Fibroblast of peridontal ligament (primary cell): ENCODE measurements around the gene OR6J1.
"Not testable (repeated sequence)": the region's sequence is repeated elsewhere in the genome, so short reads cannot be mapped to it uniquely, and the experiment has no call there.

Experiments used
- DNase-seq: peaks from one replicate; pipeline ENCODE4 v3.0.0-alpha.2; 2010; ENCODE audit errors: extremely low read depth

The OR6J1 gene

GRCh38 chr14:22644305-22644635 lies at the start of gene OR6J1:
OR6J1 (minus strand) TSS chr14:22644352; CDS start chr14:22634811, 9,541 bp downstream.
- DNase-seq, result no peak

- DNase-seq, result no peak
Observed at GRCh38 chr14:22692194-22692593, 48.0 kb upstream of the OR6J1 start.

DNA sequence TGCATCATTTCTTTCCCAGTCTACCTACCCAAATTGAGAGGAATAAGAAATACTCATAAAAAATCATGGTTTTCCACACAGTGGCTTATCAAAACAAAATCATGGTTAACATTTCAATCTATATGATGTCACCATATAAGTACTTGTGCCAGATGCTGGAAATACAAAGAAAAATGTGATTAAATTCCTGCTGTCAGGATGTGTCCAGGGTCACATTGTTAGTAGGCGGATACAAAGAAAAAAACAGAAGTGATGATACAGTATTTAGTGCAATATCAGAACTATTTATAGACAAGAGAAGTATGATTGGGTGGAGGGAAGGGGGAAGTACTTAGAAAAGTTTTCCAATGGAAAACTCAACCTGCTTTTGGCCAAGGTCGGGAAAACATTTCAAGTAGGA lies 47.0 kb upstream of the OR6J1 start:
- DNase-seq, result peak; percentile 58

- peak; percentile 69 for DNase-seq
Observed at GRCh38 chr14:22689199-22689598, 45.0 kb upstream of the OR6J1 start.

- DNase-seq, result not testable (repeated sequence)
Observed at GRCh38 chr14:22687969-22688368, 43.8 kb upstream of the OR6J1 start.

- DNase-seq, result not testable (repeated sequence)
Observed at GRCh38 chr14:22686176-22686611, 42.0 kb upstream of the OR6J1 start.

- no peak for DNase-seq
Observed at GRCh38 chr14:22685467-22685866, 41.3 kb upstream of the OR6J1 start.

DNA sequence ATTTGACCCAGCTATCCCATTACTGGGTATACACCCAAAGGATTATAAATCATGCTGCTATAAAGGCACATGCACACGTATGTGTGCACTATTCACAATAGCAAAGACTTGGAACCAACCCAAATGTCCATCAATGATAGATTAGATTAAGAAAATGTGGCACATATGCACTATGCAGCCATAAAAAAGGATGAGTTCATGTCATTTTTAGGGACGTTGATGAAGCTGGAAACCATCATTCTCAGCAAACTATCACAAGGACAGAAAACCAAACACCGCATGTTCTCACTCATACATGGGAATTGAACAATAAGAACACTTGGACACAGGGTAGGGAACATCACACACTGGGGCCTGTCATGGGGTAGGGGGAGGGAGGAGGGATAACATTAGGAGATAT lies 39.3 kb upstream of the OR6J1 start:
- not testable (repeated sequence) for DNase-seq

DNA sequence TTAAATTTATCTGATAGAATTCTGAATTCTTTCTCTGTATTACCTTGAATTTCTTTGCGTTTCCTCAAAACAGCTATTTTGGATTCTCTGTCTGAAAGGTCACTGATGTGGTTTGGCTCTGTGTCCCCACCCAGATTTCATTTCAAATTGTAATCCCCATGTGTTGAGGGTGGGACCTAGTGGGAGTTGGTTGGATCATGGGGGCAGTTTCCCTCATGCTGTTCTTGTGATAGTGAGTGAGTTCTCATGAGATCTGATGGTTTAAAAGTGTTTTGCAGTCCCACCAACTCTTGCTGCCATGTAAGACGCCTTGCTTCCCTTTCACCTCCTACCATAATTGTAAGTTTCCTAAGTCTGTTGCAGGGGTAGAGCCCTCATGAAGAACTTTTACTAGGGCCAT lies 34.1 kb upstream of the OR6J1 start:
- DNase-seq, result no peak

GRCh38 chr14:22677551-22677950 lies 33.4 kb upstream of the OR6J1 start:
- not testable (repeated sequence) for DNase-seq

- DNase-seq, result no peak
Observed at GRCh38 chr14:22671622-22672021, 27.5 kb upstream of the OR6J1 start.

- no peak for DNase-seq
Observed at GRCh38 chr14:22668863-22669262, 24.7 kb upstream of the OR6J1 start.

DNA sequence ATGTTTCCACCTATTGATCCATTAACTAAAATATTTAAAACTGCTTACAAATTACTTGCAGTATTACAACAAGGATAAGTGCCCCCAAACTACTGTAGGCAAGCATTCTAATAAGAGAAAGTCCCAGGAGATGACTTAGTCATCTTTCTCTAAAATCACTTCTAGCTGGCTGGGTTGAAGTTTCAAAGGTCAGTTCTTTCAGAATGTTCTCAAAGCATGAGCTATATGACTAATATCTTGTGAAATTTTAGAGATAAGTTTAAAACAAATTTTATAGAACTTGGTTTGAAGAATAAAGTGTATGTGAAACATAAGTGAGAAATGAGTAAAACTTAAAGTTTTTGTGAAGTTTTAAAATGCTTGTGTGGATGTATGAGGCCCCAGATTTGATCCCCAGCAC lies 24.3 kb upstream of the OR6J1 start:
- DNase-seq, result peak; percentile 85

GRCh38 chr14:22667881-22668280 lies 23.7 kb upstream of the OR6J1 start:
- no peak for DNase-seq

- no peak for DNase-seq
Observed at GRCh38 chr14:22666203-22666893, 22.2 kb upstream of the OR6J1 start.

- DNase-seq, result peak; percentile 57
Observed at GRCh38 chr14:22664261-22664660, 20.1 kb upstream of the OR6J1 start.

- no peak for DNase-seq
Observed at GRCh38 chr14:22660654-22661053, 16.5 kb upstream of the OR6J1 start.

DNA sequence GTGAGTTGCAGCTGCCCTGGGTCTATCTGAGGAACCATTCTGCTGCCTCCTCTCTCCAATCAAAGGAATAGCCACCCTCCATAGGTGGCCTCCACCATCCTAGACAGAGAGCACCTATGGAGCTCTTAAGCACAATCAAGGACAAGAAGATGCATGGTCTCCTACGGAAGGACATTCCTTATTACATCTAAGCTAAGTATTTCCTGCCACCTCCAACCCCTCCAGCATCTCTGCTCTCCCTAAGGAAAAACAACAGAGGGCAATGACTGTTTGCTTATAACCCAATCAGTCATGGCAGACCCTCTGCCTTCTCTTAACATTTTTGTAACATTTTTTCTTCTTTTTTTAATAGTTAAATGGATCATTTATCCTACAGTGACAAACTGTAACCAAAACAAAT lies 14.8 kb upstream of the OR6J1 start:
- DNase-seq, result no peak

DNA sequence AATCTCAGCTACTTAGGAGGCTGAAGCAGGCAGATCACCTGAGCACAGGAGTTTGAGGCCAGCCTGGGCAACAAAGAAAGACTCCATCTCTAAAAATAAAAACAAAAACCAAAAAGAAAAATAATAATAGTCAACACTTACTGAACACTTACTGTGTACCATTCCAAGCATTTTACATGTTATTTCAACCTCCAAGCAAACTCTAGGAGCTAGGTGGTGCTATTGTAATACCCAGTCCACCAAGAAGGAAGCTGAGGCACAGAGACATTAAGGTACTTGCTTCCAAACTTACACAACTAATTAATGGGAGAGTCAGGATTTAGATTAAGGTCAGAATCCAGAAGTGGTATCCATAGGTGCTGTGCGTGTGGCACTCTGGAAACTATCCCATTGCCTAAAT lies 13.7 kb upstream of the OR6J1 start:
- peak; percentile 70 for DNase-seq

DNA sequence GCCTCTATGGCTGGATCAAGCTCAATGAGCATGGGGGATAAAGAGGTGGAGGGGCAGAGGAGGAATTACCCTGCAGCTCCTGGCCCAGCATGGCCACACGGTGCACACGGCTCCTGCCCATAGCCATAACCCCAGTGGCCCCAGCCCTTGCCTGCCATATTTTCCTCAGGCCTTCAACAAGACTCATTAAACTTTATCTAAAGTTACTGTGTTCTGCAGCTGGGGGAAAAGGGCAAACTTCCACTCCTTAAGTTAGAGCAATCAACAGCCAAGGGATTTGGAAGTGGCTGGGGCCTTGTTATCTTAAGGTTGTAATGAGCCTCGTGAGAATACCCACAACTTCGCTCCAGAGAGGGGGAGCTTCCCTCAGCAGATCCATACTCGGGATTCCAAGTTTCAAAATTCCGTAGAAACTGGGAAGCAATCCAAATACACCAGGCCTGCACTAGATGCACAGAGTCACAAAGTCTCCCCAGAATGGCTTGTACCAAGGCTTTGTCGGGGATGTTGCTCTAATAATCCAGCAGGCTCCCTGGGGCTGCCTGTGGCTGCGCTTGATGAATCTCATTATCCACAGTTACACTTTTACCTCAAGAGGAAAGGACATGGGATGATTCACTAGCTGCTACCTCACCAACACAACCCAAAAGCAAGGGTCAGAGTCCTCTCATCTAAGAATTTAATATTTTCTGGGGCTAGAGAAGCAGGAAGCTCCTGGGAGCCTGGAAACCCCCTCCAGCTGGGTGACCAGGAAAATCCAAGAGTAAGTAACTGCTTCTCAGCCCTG lies 13.0 kb upstream of the OR6J1 start:
- peak; percentile 68 for DNase-seq

DNA sequence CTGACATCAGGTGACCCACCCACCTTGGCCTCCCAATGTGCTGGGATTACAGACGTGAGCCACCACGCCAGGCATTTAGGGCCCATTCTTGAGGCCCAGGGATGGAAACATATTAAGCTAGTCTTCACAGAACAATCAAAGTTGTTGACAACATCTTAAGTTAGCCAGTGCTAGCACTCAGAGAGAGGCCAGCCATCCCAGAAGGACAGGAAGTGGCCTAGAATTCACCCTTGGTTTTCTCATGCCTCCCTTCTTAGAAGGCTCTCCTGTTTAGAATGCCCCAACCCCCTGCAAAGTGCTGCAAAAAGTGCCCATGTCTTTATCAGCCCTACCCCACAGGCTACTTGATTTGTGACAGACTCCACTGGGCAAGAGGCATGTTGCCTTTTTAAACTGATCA lies 12.1 kb upstream of the OR6J1 start:
- DNase-seq, result no peak

DNA sequence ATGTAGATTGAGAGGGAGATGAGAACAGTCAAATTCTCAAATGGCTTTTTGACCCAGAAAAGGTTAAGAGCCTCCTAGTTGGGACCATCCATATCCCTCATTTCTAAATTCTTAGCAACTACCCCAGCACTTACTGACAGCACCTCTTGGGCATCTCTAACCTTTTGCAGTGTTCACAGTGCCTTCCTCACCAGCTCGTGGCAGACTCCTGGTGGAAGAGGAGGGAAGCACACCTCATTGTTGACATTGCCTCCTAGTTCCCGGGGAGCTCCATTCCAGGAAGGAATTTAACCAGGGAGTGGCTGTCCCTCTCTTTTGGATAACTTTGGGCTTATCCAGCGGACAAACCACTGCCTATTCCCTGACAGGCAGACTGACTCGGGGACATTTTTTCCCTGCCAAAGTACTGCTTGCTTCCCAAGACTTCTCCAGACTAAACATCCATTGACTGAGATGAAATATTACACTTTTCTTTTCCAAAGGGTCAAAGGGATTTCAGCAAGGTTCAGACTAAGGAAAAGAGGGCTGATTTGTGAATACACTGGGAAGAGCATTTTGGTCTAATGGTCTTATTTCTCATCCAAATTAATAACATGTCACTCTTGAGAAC lies 9.0 kb upstream of the OR6J1 start:
- peak; percentile 82 for DNase-seq

DNA sequence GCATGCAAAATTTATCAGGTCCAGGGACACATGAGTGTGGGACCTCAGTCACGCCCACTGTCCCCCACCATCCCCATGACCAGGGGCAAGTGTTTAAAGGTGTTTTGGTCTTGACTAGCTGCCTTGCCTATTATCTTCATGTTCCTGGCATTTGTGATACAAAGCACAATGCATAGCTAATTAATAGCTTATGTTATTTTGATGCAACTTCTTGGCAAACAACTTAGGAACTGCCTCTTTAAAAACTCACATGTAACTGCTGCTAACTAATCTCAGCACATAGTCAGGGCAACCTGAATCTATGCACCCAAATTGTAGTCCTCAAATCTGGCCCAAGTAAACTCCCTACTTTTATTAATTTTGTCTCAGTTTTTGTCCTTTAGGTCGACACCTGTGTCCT lies 7.4 kb upstream of the OR6J1 start:
- no peak for DNase-seq
